NCI-H2081 (cell line): Measurements from ENCODE around the gene MAPRE2.

Experiments
- DNase-seq, 2 experiments: peaks; one replicate each; lab custom pipeline; 2025; lab: John Stamatoyannopoulos, UW

Gene MAPRE2

GRCh38 chr18:35182151-35182550 lies 140.9 kb downstream of the MAPRE2 start:
- DNase-seq = no peak

GRCh38 chr18:35183886-35184285 lies 142.7 kb downstream of the MAPRE2 start:
- DNase-seq = no peak

GRCh38 chr18:35185771-35186170 lies 144.6 kb downstream of the MAPRE2 start:
- no peak for DNase-seq

GRCh38 chr18:35186291-35187034 lies 145.2 kb downstream of the MAPRE2 start:
- no peak for DNase-seq

- DNase-seq = no peak
Observed at GRCh38 chr18:35189510-35189909, 148.3 kb downstream of the MAPRE2 start.

- no peak for DNase-seq
Observed at GRCh38 chr18:35190948-35191697, 149.9 kb downstream of the MAPRE2 start.

- DNase-seq = no peak
Observed at GRCh38 chr18:35191698-35192025, 150.4 kb downstream of the MAPRE2 start.

- DNase-seq = no peak
Observed at GRCh38 chr18:35192415-35192814, 151.2 kb downstream of the MAPRE2 start.
